ENCODE measurements around the gene FAM169A. TPM values are rescaled to one million over a fixed set of nuclear protein-coding genes. Genes with fewer than 3 reads are reported as not detected.
A peak's percentile ranks its signal among the peaks of the same experiment; 100 is the strongest.
"Not testable (repeated sequence)": the region's sequence is repeated elsewhere in the genome, so short reads cannot be mapped to it uniquely, and the experiment has no call there.

Gene FAM169A
- total and polyA plus RNA-seq, 2 experiments from 2014 or later: 16.9 to 97.7 TPM

DNA sequence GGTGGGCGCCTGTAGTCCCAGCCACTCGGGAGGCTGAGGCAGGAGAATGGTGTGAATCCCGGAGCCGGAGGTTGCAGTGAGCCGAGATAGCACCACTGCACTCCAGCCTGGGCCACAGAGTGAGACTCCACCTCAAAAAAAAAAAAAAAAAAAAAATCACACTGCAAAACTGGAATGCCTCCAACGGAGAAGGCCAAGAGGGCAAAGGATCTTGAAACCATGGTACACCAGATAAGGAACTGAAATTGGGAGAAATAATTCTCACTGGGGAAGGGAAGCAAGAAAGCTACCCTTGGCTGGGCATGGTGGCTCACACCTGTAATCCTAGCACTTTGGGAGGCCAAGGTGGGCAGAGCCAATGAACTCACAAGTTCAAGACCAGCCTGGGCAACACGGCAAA is 9.2 kb downstream of the FAM169A start:
- ATAC-seq; H3K4me2 ChIP-seq; H3K27me3 ChIP-seq (ENCODE audit: insufficient read depth); H2AFZ ChIP-seq; H3F3A ChIP-seq (replicated peaks; ENCODE audit: low read depth); H3K4me3 ChIP-seq; H3K27ac ChIP-seq (ENCODE audit: low read depth); DNase-seq (ENCODE audit: low spot score); H3K36me3 ChIP-seq (ENCODE audit: insufficient read depth); H3K27me3 Mint-ChIP-seq (ENCODE audit: insufficient read depth, low read depth, poor library complexity); H3K9me2 ChIP-seq (ENCODE audit: insufficient read depth); H3K4me3 Mint-ChIP-seq; H3K27ac Mint-ChIP-seq: not testable (repeated sequence)
- Mint-ChIP-seq H3K36me3 (ENCODE audit: low read depth) (peaks cover 55% of the 10 kb centered on the region), H3K4me1 (peaks cover 44% of the 10 kb centered on the region), H3K9me3 (peaks cover 13% of the 10 kb centered on the region; the same call in 2 of the 3 replicates)
- Histone ChIP-seq H3K4me1 (ENCODE audit: insufficient read depth) (peaks cover 35% of the 10 kb centered on the region), H4K20me1 (replicated peaks; ENCODE audit: insufficient read depth) (peaks cover 68% of the 10 kb centered on the region), H3K79me2 (replicated peaks; ENCODE audit: insufficient read depth) (peaks cover 100% of the 10 kb centered on the region)

DNA sequence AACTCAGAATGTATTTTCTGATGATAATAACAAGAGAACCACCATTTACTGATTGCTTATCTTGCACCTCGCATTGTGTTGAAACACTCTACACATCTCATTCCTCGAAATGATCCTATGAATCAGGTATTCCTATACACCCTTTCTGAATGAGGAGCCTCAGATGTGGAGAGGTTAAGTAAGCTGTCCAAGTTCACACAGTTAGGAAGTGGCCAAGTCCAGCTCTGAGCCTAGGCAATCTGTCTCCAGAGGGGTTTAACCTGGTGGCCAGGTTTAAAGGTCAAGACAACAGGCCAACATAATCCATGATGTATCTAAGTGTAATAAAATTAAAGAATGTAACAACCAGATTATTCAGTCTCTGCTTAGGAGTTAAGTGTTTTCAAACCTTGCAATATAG is 12.9 kb downstream of the FAM169A start:
- Mint-ChIP-seq H3K4me1 (peaks cover 50% of the 10 kb centered on the region), H3K27me3 (ENCODE audit: insufficient read depth, low read depth, poor library complexity) (peaks cover 4% of the 10 kb centered on the region), H3K9me3 (peaks cover 12% of the 10 kb centered on the region; the same call in 2 of the 3 replicates), H3K27ac (no peak overlapping the region), H3K36me3 (ENCODE audit: low read depth) (peaks cover 43% of the 10 kb centered on the region), H3K4me3 (no peak overlapping the region)
- Histone ChIP-seq H3K4me3 (no peak overlapping the region), H3K27ac (ENCODE audit: low read depth) (0 out of 2 replicates have a peak overlapping the region, but pooled peaks have one; percentile 59), H3K9me2 (ENCODE audit: insufficient read depth) (no peaks in the 10 kb centered on the region), H3K4me1 (ENCODE audit: insufficient read depth) (peaks cover 54% of the 10 kb centered on the region), H3K79me2 (replicated peaks; ENCODE audit: insufficient read depth) (peaks cover 100% of the 10 kb centered on the region), H4K20me1 (replicated peaks; ENCODE audit: insufficient read depth) (peaks cover 58% of the 10 kb centered on the region), H3K4me2 (peak overlapping the region; percentile 21), H3K27me3 (ENCODE audit: insufficient read depth) (no peaks in the 10 kb centered on the region), H2AFZ (no peak overlapping the region), H3F3A (replicated peaks; ENCODE audit: low read depth) (no peaks in the 10 kb centered on the region), H3K36me3 (ENCODE audit: insufficient read depth) (no peaks in the 10 kb centered on the region; the same call in 1 of the 2 replicates)
- DNase-seq (ENCODE audit: low spot score) (no peak), ATAC-seq (no peak)
- TF ChIP-seq ZNF331 (CRISPR knock-in tag; IDR thresholded peaks at IDR 0.05; ENCODE audit: low read depth): no peak
- no peak for TF ChIP-seq ZNF114 (CRISPR knock-in tag; IDR thresholded peaks at IDR 0.05)
- no peak for TF ChIP-seq STAT1 (IDR thresholded peaks at IDR 0.05; ENCODE audit: unreplicated experiment)
- no peak for TF ChIP-seq JUNB (IDR thresholded peaks at IDR 0.05; ENCODE audit: unreplicated experiment)
- TF ChIP-seq POLR2AphosphoS5 (IDR thresholded peaks at IDR 0.05; ENCODE audit: low read depth): no peak
- TF ChIP-seq, protein P1, sequence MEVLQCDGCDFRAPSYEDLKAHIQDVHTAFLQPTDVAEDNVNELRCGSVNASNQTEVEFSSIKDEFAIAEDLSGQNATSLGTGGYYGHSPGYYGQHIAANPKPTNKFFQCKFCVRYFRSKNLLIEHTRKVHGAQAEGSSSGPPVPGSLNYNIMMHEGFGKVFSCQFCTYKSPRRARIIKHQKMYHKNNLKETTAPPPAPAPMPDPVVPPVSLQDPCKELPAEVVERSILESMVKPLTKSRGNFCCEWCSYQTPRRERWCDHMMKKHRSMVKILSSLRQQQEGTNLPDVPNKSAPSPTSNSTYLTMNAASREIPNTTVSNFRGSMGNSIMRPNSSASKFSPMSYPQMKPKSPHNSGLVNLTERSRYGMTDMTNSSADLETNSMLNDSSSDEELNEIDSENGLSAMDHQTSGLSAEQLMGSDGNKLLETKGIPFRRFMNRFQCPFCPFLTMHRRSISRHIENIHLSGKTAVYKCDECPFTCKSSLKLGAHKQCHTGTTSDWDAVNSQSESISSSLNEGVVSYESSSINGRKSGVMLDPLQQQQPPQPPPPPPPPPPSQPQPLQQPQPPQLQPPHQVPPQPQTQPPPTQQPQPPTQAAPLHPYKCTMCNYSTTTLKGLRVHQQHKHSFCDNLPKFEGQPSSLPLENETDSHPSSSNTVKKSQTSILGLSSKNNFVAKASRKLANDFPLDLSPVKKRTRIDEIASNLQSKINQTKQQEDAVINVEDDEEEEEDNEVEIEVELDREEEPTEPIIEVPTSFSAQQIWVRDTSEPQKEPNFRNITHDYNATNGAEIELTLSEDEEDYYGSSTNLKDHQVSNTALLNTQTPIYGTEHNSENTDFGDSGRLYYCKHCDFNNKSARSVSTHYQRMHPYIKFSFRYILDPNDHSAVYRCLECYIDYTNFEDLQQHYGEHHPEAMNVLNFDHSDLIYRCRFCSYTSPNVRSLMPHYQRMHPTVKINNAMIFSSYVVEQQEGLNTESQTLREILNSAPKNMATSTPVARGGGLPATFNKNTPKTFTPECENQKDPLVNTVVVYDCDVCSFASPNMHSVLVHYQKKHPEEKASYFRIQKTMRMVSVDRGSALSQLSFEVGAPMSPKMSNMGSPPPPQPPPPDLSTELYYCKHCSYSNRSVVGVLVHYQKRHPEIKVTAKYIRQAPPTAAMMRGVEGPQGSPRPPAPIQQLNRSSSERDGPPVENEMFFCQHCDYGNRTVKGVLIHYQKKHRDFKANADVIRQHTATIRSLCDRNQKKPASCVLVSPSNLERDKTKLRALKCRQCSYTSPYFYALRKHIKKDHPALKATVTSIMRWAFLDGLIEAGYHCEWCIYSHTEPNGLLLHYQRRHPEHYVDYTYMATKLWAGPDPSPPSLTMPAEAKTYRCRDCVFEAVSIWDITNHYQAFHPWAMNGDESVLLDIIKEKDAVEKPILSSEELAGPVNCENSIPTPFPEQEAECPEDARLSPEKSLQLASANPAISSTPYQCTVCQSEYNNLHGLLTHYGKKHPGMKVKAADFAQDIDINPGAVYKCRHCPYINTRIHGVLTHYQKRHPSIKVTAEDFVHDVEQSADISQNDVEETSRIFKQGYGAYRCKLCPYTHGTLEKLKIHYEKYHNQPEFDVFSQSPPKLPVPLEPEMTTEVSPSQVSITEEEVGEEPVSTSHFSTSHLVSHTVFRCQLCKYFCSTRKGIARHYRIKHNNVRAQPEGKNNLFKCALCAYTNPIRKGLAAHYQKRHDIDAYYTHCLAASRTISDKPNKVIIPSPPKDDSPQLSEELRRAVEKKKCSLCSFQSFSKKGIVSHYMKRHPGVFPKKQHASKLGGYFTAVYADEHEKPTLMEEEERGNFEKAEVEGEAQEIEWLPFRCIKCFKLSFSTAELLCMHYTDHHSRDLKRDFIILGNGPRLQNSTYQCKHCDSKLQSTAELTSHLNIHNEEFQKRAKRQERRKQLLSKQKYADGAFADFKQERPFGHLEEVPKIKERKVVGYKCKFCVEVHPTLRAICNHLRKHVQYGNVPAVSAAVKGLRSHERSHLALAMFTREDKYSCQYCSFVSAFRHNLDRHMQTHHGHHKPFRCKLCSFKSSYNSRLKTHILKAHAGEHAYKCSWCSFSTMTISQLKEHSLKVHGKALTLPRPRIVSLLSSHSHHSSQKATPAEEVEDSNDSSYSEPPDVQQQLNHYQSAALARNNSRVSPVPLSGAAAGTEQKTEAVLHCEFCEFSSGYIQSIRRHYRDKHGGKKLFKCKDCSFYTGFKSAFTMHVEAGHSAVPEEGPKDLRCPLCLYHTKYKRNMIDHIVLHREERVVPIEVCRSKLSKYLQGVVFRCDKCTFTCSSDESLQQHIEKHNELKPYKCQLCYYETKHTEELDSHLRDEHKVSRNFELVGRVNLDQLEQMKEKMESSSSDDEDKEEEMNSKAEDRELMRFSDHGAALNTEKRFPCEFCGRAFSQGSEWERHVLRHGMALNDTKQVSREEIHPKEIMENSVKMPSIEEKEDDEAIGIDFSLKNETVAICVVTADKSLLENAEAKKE (CRISPR knock-in tag; IDR thresholded peaks at IDR 0.05): no peak
- TF ChIP-seq NANOG (IDR thresholded peaks at IDR 0.05; ENCODE audit: borderline replicate concordance): no peak
- no peak for TF ChIP-seq EZH2 (IDR thresholded peaks at IDR 0.05; ENCODE audit: low read depth, unreplicated experiment)
- TF ChIP-seq, protein P2, sequence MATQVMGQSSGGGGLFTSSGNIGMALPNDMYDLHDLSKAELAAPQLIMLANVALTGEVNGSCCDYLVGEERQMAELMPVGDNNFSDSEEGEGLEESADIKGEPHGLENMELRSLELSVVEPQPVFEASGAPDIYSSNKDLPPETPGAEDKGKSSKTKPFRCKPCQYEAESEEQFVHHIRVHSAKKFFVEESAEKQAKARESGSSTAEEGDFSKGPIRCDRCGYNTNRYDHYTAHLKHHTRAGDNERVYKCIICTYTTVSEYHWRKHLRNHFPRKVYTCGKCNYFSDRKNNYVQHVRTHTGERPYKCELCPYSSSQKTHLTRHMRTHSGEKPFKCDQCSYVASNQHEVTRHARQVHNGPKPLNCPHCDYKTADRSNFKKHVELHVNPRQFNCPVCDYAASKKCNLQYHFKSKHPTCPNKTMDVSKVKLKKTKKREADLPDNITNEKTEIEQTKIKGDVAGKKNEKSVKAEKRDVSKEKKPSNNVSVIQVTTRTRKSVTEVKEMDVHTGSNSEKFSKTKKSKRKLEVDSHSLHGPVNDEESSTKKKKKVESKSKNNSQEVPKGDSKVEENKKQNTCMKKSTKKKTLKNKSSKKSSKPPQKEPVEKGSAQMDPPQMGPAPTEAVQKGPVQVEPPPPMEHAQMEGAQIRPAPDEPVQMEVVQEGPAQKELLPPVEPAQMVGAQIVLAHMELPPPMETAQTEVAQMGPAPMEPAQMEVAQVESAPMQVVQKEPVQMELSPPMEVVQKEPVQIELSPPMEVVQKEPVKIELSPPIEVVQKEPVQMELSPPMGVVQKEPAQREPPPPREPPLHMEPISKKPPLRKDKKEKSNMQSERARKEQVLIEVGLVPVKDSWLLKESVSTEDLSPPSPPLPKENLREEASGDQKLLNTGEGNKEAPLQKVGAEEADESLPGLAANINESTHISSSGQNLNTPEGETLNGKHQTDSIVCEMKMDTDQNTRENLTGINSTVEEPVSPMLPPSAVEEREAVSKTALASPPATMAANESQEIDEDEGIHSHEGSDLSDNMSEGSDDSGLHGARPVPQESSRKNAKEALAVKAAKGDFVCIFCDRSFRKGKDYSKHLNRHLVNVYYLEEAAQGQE (IDR thresholded peaks at IDR 0.05; ENCODE audit: unreplicated experiment): no peak
- TF ChIP-seq, protein P3, sequence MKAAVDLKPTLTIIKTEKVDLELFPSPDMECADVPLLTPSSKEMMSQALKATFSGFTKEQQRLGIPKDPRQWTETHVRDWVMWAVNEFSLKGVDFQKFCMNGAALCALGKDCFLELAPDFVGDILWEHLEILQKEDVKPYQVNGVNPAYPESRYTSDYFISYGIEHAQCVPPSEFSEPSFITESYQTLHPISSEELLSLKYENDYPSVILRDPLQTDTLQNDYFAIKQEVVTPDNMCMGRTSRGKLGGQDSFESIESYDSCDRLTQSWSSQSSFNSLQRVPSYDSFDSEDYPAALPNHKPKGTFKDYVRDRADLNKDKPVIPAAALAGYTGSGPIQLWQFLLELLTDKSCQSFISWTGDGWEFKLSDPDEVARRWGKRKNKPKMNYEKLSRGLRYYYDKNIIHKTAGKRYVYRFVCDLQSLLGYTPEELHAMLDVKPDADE (IDR thresholded peaks at IDR 0.05): no peak

Measured in GM23338 (cell line).